Pancreas (tissue), 10 donors: Measurements from ENCODE around the gene DGKD. TPM values are rescaled to one million over a fixed set of nuclear protein-coding genes. Genes with fewer than 3 reads are reported as not detected.

Experiments
- ATAC-seq, 4 donors: fragments of 200-7000 bp; cut with Tn5 transposase; one replicate each; pipeline versions ENCODE4 v1.8.0 to v1.9.1; 2020; ENCODE audit warnings: mild to moderate bottlenecking in 4 of 4, moderate library complexity in 4 of 4
- DNase-seq, 6 donors: peaks; one replicate each; pipeline ENCODE4 v3.0.0-alpha.2; 2020
- FAIRE-seq: peaks from 2 replicates; lab custom pipeline; 2012; peaks lifted over from hg19 to GRCh38; lab: Jason Lieb, UNC
- H3K27ac ChIP-seq, 4 donors: fragments of 200-600 bp; sonication (generic); 1 replicate in 3 of 4; 2 replicates in 1 of 4; pipeline versions ENCODE4 v1.5.0 to v1.8.0; 2020
- H3K27me3 ChIP-seq, 4 donors: fragments of 200-600 bp; one replicate each; pipeline ENCODE4 v1.8.0; 2021
- H3K36me3 ChIP-seq, 3 donors: fragments of 200-600 bp; sonication (generic) in 1 of 3; one replicate each; pipeline versions ENCODE4 v1.5.0 to v1.8.0; 2020 to 2021
- H3K4me1 ChIP-seq, 3 donors: fragments of 200-600 bp; one replicate each; pipeline ENCODE4 v1.8.0; 2021
- H3K4me3 ChIP-seq, 4 donors: fragments of 200-600 bp; sonication (generic) in 2 of 4; one replicate each; pipeline versions ENCODE4 v1.5.0 to v1.8.0; 2020 to 2021
- H3K9me3 ChIP-seq, 4 donors: fragments of 200-600 bp; one replicate each; pipeline ENCODE4 v1.8.0; 2021
- WGBS, 2 donors: extraction: QIAGEN DNeasy Blood & Tissue Kit; methylation state at CpG; one replicate each; pipeline ENCODE4 v1.1.7; 2013; 5-methylcytosine and 5-hydroxymethylcytosine counted together
- intact Hi-C, 3 donors: fragments of 100-400 bp; cut with DNase I; formaldehyde crosslinking; loops; one replicate each; pipeline versions ENCODE4 v1.11.1 to v1.14.2; 2022
- polyA plus RNA-seq, 2 donors: library from polyadenylated mRNA; stranded (reverse); fragments of 200-250 nt; gene quantifications; one replicate each; pipeline ENCODE4 v1.2.3, GENCODE V29; 2013
- total RNA-seq, 6 donors: library from RNA; stranded (reverse); fragmentation: NEBNext Ultra II Directional in 4 of 6; extraction: Animal tissue kit (Norgen Biotek cat#: 25700) in 4 of 6; gene quantifications; one replicate each; pipeline versions ENCODE4 v1.2.1 to v1.2.4, GENCODE V29; 2021 to 2023
- TF ChIP-seq, protein P1 (sequence below), 4 donors: fragments of 200-600 bp; sonication (generic) in 3 of 4; IDR thresholded peaks; one replicate each; pipeline versions ENCODE4 v1.5.0 to v1.8.0; 2021; ENCODE audit warnings: antibody characterized with exemption in 4 of 4
- donor health status: healthy with polysubstance abuse.
- donor health status: DM: no; HTN: no; CAD: no; lungs with moderate emphysema.
- donor health status: DM: no; HTN: no; CAD: no.
- donor health status: control.
- donor health status: control.
- donor health status: Bipolar disorder and iron deficiency.
- donor health status: DM: yes; HTN: yes; CAD: no.
- donor health status: DM: no; HTN: no; CAD: no.
- donor health status: DM: no; HTN: no; CAD: no.
- donor health status: DM: yes; HTN: yes; CAD: no.

DGKD gene
- total and polyA plus RNA-seq, 8 donors, result 6.7 to 16.3 (median 8.9) TPM

DNA sequence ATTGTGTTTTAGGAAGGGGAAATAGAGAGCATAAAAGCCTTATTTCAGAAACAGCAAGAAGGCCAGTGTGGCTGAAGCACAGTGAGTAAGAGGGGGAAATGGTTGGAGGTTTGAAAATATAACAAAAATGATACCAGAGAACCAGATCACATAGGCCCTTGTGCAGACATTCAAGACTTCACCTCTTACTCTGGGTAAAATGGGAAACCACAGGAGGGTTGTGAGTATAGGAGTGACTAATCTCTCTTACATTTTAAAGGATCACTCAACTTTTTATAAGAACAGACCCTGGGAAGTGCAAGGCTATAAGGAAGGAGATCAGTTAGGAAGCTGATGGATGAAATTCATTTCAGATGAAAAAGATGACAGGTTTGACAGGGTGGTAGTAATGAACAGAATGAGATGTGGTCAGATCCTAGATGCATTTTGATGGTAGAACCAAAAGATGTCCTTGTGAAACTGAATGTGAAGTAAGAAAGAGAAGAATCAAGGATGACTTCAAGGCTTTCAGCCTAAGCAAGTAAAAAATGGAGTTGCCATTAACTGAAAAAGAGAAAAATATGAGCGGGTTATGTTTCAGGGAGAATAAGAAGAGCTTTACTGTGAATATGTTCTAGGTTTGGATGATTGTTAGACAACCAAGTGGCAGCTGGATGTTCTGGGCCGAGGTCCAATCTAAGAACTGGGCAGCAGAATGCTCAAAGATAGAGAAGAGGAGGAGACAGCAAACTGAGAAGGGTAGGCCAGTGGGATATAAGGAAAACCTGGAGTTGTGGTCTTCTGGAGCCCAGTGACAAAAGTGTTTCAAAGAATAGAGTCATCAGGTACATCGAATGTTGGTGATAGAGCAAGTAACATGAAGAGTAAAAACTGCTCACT lies 147.1 kb downstream of the DGKD start:
- no peaks in the 10 kb centered on the region for H3K4me1 ChIP-seq
- H3K9me3 ChIP-seq, result no peaks in the 10 kb centered on the region
- H3K27me3 ChIP-seq, result no peaks in the 10 kb centered on the region
- H3K36me3 ChIP-seq, result peaks cover 0 to 24% (median 0%) of the 10 kb centered on the region in 3 donors
- intact Hi-C loops, result no loop called here
- TF ChIP-seq, protein P1, sequence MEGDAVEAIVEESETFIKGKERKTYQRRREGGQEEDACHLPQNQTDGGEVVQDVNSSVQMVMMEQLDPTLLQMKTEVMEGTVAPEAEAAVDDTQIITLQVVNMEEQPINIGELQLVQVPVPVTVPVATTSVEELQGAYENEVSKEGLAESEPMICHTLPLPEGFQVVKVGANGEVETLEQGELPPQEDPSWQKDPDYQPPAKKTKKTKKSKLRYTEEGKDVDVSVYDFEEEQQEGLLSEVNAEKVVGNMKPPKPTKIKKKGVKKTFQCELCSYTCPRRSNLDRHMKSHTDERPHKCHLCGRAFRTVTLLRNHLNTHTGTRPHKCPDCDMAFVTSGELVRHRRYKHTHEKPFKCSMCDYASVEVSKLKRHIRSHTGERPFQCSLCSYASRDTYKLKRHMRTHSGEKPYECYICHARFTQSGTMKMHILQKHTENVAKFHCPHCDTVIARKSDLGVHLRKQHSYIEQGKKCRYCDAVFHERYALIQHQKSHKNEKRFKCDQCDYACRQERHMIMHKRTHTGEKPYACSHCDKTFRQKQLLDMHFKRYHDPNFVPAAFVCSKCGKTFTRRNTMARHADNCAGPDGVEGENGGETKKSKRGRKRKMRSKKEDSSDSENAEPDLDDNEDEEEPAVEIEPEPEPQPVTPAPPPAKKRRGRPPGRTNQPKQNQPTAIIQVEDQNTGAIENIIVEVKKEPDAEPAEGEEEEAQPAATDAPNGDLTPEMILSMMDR (IDR thresholded peaks at IDR 0.05), result no peak
- no peak overlapping the region for H3K27ac ChIP-seq
- WGBS, 2 donors, result 92 to 94% methylated on average over 3 of the region's 3 CpGs
- DNase-seq, result no peak
- H3K4me3 ChIP-seq, result no peak overlapping the region
- FAIRE-seq, result no peak
- no peak for ATAC-seq

DNA sequence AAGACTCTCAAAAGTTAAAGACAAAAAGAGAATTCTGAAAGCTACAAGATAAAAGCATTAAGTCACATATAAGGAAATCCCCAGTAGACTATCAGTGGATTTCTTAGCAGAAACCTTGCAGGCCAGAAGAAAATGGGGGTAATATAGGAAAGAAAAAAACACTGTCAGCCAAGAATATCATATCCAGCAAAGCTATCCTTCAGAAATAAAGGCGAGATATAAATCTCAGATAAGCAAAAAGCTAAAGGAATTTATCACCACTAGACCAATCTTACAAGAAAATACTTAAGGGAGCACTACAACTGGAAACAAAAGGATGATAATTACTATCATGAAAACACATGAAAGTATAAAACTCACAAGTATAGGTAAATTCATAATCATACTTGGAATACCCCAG lies 149.2 kb downstream of the DGKD start:
- DNase-seq (no peak), FAIRE-seq (no peak), ATAC-seq (no peak)
- Histone ChIP-seq H3K27ac (no peak overlapping the region), H3K36me3 (peaks cover 0 to 10% (median 0%) of the 10 kb centered on the region in 3 donors), H3K9me3 (no peaks in the 10 kb centered on the region), H3K4me3 (no peak overlapping the region), H3K27me3 (no peaks in the 10 kb centered on the region), H3K4me1 (no peaks in the 10 kb centered on the region)
- 95 to 100% methylated on average over 1 of the region's 1 CpG for WGBS, 2 donors
- TF ChIP-seq, protein P1 (IDR thresholded peaks at IDR 0.05), result no peak
- intact Hi-C loops, result no loop called here

DNA sequence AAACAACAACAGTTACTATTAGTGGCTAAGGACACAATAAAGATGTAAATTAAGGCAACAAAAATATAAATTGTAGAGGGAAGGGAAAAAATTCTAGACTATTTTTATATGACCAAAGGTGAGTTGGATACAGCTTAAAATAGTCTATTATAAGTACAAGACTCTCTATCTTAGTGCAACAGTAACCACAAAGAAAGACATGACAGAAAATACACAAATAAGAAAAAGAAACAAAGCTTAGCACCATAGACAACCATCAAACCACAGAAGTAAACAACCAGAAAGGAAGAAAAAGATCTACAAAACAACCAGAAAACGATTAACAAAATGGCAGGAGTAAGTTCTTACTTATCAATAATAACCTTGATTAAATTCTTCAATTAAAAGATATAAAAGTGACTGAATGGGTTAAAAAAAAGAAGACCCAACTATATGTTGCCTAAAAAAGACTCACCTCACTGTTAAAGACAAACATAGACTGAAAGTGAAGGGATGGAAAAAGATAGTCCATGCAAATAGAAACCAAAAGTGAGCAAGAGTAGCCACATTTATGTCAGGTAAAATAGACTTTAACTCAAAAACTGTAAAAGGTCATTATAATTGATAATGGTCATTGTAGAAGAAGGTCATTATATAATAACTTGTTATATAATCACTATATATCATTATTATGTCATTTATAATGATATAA lies 149.8 kb downstream of the DGKD start:
- Histone ChIP-seq H3K27me3 (no peaks in the 10 kb centered on the region), H3K4me1 (no peaks in the 10 kb centered on the region), H3K9me3 (no peaks in the 10 kb centered on the region), H3K27ac (no peak overlapping the region), H3K4me3 (no peak overlapping the region), H3K36me3 (peaks cover 0 to 6% (median 0%) of the 10 kb centered on the region in 3 donors)
- 91 to 92% methylated on average over 1 of the region's 1 CpG for WGBS, 2 donors
- ATAC-seq, result no peak
- DNase-seq, result no peak
- TF ChIP-seq, protein P1 (IDR thresholded peaks at IDR 0.05), result no peak
- FAIRE-seq, result peak; percentile 20
- intact Hi-C loops, result no loop called here

DNA sequence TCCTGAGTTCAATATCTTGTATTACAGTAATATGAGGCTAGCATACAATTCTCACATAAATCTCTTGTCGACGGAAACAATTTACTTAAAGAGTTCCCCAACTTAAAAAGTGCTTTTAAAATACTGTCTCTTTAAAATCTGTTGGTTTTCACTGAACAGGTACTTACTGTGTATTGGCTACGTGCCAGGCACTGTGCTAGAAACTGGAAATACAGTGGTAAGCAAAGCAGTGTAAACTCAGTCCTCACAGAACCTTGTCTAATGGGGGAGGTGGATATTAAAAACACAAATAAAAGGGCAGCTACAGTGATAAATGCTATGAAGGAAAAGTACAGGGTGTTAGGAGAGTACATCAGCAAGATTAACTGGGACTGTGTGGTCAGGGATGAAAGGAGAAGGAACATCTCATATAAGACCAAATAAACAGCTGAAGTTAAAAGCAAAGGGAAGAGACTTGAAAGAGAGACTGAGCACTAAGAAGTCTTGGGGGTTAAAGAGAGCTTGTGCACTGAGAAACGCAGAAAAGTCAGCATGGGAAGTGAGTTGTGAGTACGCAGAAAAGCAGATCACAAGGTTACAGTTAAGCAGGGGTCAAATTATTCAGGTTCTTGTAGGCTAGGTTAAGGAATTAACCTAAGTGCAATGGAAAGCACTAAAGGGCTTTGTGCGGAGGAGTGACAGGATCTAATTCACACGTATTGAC lies 159.8 kb downstream of the DGKD start:
- FAIRE-seq, result no peak
- no peaks in the 10 kb centered on the region for H3K27me3 ChIP-seq
- 83 to 86% methylated on average over 7 of the region's 7 CpGs for WGBS, 2 donors
- peaks cover 0 to 8% (median 0%) of the 10 kb centered on the region in 3 donors for H3K36me3 ChIP-seq
- H3K9me3 ChIP-seq, result no peaks in the 10 kb centered on the region
- no peak overlapping the region for H3K4me3 ChIP-seq
- no peak overlapping the region for H3K27ac ChIP-seq
- peak in 2 of 4 donors; percentile 57 to 59 for ATAC-seq
- no peaks in the 10 kb centered on the region for H3K4me1 ChIP-seq
- TF ChIP-seq, protein P1 (IDR thresholded peaks at IDR 0.05), result no peak
- DNase-seq, result no peak
- intact Hi-C loops, result no loop called here
